Liver (tissue), 3 donors: ENCODE data around the gene KMT2E.
A peak's percentile ranks its signal among the peaks of the same experiment; 100 is the strongest.

Source experiments
- ATF3 ChIP-seq: IDR thresholded peaks from 2 replicates; pipeline ENCODE4 v1.6.1; 2016; ENCODE audit warnings: antibody characterized with exemption
- CTCF ChIP-seq: fragments of 150-350 bp; IDR thresholded peaks from 2 replicates; pipeline ENCODE4 v1.5.1; 2017; ENCODE audit warnings: improper control_type of control experiment, low read depth, low read length; ENCODE audit not compliant: missing input control
- EGR1 ChIP-seq, 2 donors: IDR thresholded peaks; 2 replicates each; pipeline ENCODE4 v1.6.1; 2016 to 2018; ENCODE audit warnings: antibody characterized with exemption in 2 of 2, low read depth in 2 of 2
- FOXA1 ChIP-seq: IDR thresholded peaks from 2 replicates; pipeline ENCODE4 v1.6.1; 2016; ENCODE audit warnings: antibody characterized with exemption
- HNF4A ChIP-seq, 2 donors: conservative IDR thresholded peaks; 2 replicates each; pipeline ENCODE4 v1.6.1; 2016; ENCODE audit warnings: antibody characterized with exemption in 2 of 2, mild to moderate bottlenecking in 2 of 2
- HNF4G ChIP-seq: IDR thresholded peaks from 2 replicates; pipeline ENCODE4 v1.6.1; 2016; ENCODE audit warnings: antibody characterized with exemption
- JUND ChIP-seq, 2 donors: IDR thresholded peaks; 2 replicates each; pipeline ENCODE4 v1.6.1; 2016; ENCODE audit warnings: antibody characterized with exemption in 2 of 2
- MAX ChIP-seq: IDR thresholded peaks from 2 replicates; pipeline ENCODE4 v1.6.1; 2016; ENCODE audit warnings: antibody characterized with exemption
- RAD21 ChIP-seq, 2 donors: IDR thresholded peaks; 2 replicates each; pipeline ENCODE4 v1.6.1; 2016; ENCODE audit warnings: antibody characterized with exemption in 2 of 2, mild to moderate bottlenecking in 2 of 2
- REST ChIP-seq: IDR thresholded peaks from 2 replicates; pipeline ENCODE4 v1.6.1; 2016; ENCODE audit warnings: antibody characterized with exemption, mild to moderate bottlenecking
- RXRA ChIP-seq, 2 donors: IDR thresholded peaks; 2 replicates each; pipeline ENCODE4 v1.6.1; 2017 to 2018; ENCODE audit warnings: antibody characterized with exemption in 2 of 2, mild to moderate bottlenecking in 1 of 2
- SP1 ChIP-seq: IDR thresholded peaks from 2 replicates; pipeline ENCODE4 v1.6.1; 2018; ENCODE audit warnings: antibody characterized with exemption, mild to moderate bottlenecking
- TAF1 ChIP-seq: conservative IDR thresholded peaks from 2 replicates; pipeline ENCODE4 v1.6.1; 2016; ENCODE audit warnings: antibody characterized with exemption, mild to moderate bottlenecking
- donor health status: healthy.
- donor health status: healthy.

- TF ChIP-seq CTCF: no peak
- no peak for TF ChIP-seq ATF3
- TF ChIP-seq HNF4A (conservative IDR thresholded peaks at IDR 0.05): no peak
- TF ChIP-seq REST: no peak
- TF ChIP-seq RAD21 (IDR thresholded peaks at IDR 0.05): no peak
- no peak for TF ChIP-seq HNF4G
- TF ChIP-seq RXRA (IDR thresholded peaks at IDR 0.05): peak in 1 of 2 donors; percentile 13
- TF ChIP-seq FOXA1: no peak
- peak; percentile 13 for TF ChIP-seq SP1
- TF ChIP-seq EGR1 (IDR thresholded peaks at IDR 0.05; ENCODE audit: low read depth in 2 of 2): no peak
- TF ChIP-seq TAF1: no peak
- TF ChIP-seq MAX: no peak
- TF ChIP-seq JUND (IDR thresholded peaks at IDR 0.05): no peak
Measured at GRCh38 chr7:104971290-104972071, 42.5 kb upstream of the KMT2E start.
